Measurements from ENCODE around the gene UBE3D. TPM values are rescaled to one million over a fixed set of nuclear protein-coding genes. Genes with fewer than 3 reads are reported as not detected.

The UBE3D gene
- polyA plus RNA-seq, 1 donor (not counting 4 experiments of a cell fraction or from before 2014, with no cell fraction given) = 6.3 TPM

DNA sequence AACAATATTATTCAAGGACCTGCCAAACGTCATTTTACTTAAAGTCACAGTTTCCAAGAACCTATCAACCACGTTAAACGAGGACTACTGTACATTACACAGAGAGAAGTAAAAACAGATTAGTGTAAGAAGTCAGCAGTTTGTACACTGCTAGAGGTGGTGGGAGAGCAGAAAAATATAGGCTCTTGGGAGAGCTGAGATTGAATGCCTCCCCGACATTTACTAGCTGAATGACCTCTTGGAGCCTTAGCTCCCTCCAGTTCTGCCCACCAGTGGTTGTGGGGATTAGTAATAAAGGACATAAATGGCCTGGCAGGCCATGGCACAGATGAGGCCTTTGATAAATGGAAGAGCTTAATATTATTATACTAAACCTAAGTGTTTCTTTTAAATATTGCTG is 161.4 kb downstream of the UBE3D start:
- TF ChIP-seq EZH2 (IDR thresholded peaks at IDR 0.05; ENCODE audit: low read length) = no peak
- TF ChIP-seq, protein P1, sequence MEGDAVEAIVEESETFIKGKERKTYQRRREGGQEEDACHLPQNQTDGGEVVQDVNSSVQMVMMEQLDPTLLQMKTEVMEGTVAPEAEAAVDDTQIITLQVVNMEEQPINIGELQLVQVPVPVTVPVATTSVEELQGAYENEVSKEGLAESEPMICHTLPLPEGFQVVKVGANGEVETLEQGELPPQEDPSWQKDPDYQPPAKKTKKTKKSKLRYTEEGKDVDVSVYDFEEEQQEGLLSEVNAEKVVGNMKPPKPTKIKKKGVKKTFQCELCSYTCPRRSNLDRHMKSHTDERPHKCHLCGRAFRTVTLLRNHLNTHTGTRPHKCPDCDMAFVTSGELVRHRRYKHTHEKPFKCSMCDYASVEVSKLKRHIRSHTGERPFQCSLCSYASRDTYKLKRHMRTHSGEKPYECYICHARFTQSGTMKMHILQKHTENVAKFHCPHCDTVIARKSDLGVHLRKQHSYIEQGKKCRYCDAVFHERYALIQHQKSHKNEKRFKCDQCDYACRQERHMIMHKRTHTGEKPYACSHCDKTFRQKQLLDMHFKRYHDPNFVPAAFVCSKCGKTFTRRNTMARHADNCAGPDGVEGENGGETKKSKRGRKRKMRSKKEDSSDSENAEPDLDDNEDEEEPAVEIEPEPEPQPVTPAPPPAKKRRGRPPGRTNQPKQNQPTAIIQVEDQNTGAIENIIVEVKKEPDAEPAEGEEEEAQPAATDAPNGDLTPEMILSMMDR (optimal IDR thresholded peaks at IDR 0.05 in 1 of 3, IDR thresholded peaks at IDR 0.05 in 1 of 3, conservative IDR thresholded peaks at IDR 0.05 in 1 of 3; ENCODE audit: extremely low read depth in 1 of 3, insufficient read depth in 2 of 3, low read length in 3 of 3) = no peak
- no peaks in the 10 kb centered on the region for H3K27me3 ChIP-seq (ENCODE audit: control insufficient read depth, extremely low read depth, insufficient read depth, low read length)
- H3K4me3 ChIP-seq (ENCODE audit: control insufficient read depth in 2 of 3, extremely low read depth in 1 of 3, insufficient read depth in 2 of 3, low read depth in 1 of 3, low read length in 3 of 3) = no peak overlapping the region
- no peak overlapping the region for H3K27ac ChIP-seq (ENCODE audit: control insufficient read depth, insufficient read depth, low read length)
- no peaks in the 10 kb centered on the region for H3K79me2 ChIP-seq (ENCODE audit: control insufficient read depth, insufficient read depth, low read length)
- peaks cover 16% of the 10 kb centered on the region for H3K4me1 ChIP-seq (ENCODE audit: control insufficient read depth, extremely low read depth, insufficient read depth, low read length)
- DNase-seq (ENCODE audit: low read depth, low spot score) (no peak), FAIRE-seq (no peak)
- no peaks in the 10 kb centered on the region for H3K9me1 ChIP-seq (ENCODE audit: control insufficient read depth, extremely low read depth, insufficient read depth, low read length)
- H3K9me3 ChIP-seq (ENCODE audit: control insufficient read depth, low read depth, low read length) = no peaks in the 10 kb centered on the region
- H3K4me2 ChIP-seq (ENCODE audit: control insufficient read depth, extremely low read depth, insufficient read depth, low read depth, low read length) = no peak overlapping the region
- H2AFZ ChIP-seq (ENCODE audit: control insufficient read depth, low read length) = no peak overlapping the region
- no peak overlapping the region for H3K9ac ChIP-seq (ENCODE audit: control insufficient read depth, extremely low read depth, insufficient read depth, low read length)
- H4K20me1 ChIP-seq (ENCODE audit: control insufficient read depth, extremely low read depth, insufficient read depth, low read length) = no peaks in the 10 kb centered on the region
- dilution Hi-C loops (cut with MboI; ENCODE audit: extremely low pct_ligation_motif_present, low sequenced_read_pairs) = no loop called here
- H3K36me3 ChIP-seq (ENCODE audit: control insufficient read depth in 2 of 2, extremely low read depth in 1 of 2, insufficient read depth in 2 of 2, low read length in 2 of 2) = no peaks in the 10 kb centered on the region

- peaks cover 10% of the 10 kb centered on the region for H3K4me1 ChIP-seq (ENCODE audit: control insufficient read depth, extremely low read depth, insufficient read depth, low read length)
- H3K4me2 ChIP-seq (ENCODE audit: control insufficient read depth, extremely low read depth, insufficient read depth, low read depth, low read length) = no peak overlapping the region
- H3K9me1 ChIP-seq (ENCODE audit: control insufficient read depth, extremely low read depth, insufficient read depth, low read length) = no peaks in the 10 kb centered on the region
- DNase-seq (ENCODE audit: low read depth, low spot score) (no peak), FAIRE-seq (no peak)
- no peaks in the 10 kb centered on the region for H3K27me3 ChIP-seq (ENCODE audit: control insufficient read depth, extremely low read depth, insufficient read depth, low read length)
- H3K4me3 ChIP-seq (ENCODE audit: control insufficient read depth in 2 of 3, extremely low read depth in 1 of 3, insufficient read depth in 2 of 3, low read depth in 1 of 3, low read length in 3 of 3) = no peak overlapping the region
- H4K20me1 ChIP-seq (ENCODE audit: control insufficient read depth, extremely low read depth, insufficient read depth, low read length) = no peaks in the 10 kb centered on the region
- no peak overlapping the region for H3K27ac ChIP-seq (ENCODE audit: control insufficient read depth, insufficient read depth, low read length)
- no peaks in the 10 kb centered on the region for H3K9me3 ChIP-seq (ENCODE audit: control insufficient read depth, low read depth, low read length)
- H3K9ac ChIP-seq (ENCODE audit: control insufficient read depth, extremely low read depth, insufficient read depth, low read length) = no peak overlapping the region
- H2AFZ ChIP-seq (ENCODE audit: control insufficient read depth, low read length) = no peak overlapping the region
- TF ChIP-seq, protein P1 (optimal IDR thresholded peaks at IDR 0.05 in 1 of 3, IDR thresholded peaks at IDR 0.05 in 1 of 3, conservative IDR thresholded peaks at IDR 0.05 in 1 of 3; ENCODE audit: extremely low read depth in 1 of 3, insufficient read depth in 2 of 3, low read length in 3 of 3) = no peak
- no peak for TF ChIP-seq EZH2 (IDR thresholded peaks at IDR 0.05; ENCODE audit: low read length)
- no peaks in the 10 kb centered on the region for H3K36me3 ChIP-seq (ENCODE audit: control insufficient read depth in 2 of 2, extremely low read depth in 1 of 2, insufficient read depth in 2 of 2, low read length in 2 of 2)
- H3K79me2 ChIP-seq (ENCODE audit: control insufficient read depth, insufficient read depth, low read length) = no peaks in the 10 kb centered on the region
- dilution Hi-C loops (cut with MboI; ENCODE audit: extremely low pct_ligation_motif_present, low sequenced_read_pairs) = no loop called here
Measured at GRCh38 chr6:82902290-82902689, 163.4 kb downstream of the UBE3D start.

Data from keratinocyte (primary cell).